ENCODE data around the gene CRYZL1.

The CRYZL1 gene

GRCh38 chr21:33543505-33544129, 97.9 kb downstream of the CRYZL1 start:
- Histone ChIP-seq H3K27me3 (ENCODE audit: control insufficient read depth, insufficient read depth, low read length) (no peaks in the 10 kb centered on the region), H3K4me3 (ENCODE audit: low read length) (peak overlapping the region; percentile 100), H3K9ac (ENCODE audit: low read length) (peak overlapping the region; percentile 100), H3K9me3 (ENCODE audit: control insufficient read depth, low read depth, low read length) (no peaks in the 10 kb centered on the region), H3K27ac (ENCODE audit: low read length) (peak overlapping the region; percentile 99), H3K36me3 (ENCODE audit: control insufficient read depth, low read depth, low read length) (peaks cover 35% of the 10 kb centered on the region), H3K4me1 (ENCODE audit: control insufficient read depth, low read depth, low read length) (peaks cover 11% of the 10 kb centered on the region)

DNA sequence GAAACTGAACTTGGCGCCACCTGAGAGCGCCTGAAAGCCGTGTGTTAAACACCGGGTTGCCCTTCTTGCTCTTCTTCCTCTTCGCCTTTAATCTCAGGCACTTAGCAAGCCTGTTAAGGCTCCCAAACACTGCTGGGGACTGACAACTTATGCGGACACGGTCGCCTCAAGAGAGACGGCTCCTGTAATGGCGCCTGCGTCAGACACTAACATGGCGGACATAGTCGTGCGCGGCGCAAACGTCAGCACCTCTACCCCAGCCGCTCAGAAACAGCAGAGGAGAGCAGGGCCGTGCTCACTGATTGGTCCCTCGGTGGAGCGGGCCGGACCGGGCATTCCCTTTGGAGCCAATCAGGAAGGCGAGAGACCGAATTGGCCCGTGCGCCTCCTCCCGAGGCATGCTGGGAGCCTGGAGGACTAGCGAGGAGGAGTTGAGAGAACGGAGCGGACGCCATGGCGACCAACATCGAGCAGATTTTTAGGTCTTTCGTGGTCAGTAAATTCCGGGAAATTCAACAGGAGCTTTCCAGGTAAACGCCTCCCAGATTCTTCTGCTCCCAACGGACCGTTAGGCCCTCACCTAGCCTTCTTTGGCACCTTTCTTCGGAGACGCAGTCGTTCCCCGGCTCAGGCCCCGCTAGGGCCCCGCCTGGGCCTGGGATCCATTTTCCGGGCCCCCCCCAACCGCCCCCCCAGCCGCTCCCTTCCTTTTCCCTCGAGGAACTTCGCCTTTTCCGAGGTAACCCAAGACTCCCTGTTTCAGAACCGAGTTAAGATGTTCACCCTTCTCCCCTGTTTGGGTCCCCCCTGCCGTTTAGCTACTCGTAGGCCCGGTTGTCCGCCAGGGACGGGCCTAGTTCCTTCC, 98.7 kb downstream of the CRYZL1 start, which contains the start of gene SON:
SON (plus strand) TSS at position 399 of the 865 bp plus-strand sequence; CDS start at position 454, 55 bp downstream.
- peak within 1 kb of the TSS; percentile 100 for H3K9ac ChIP-seq (ENCODE audit: low read length)
- peak within 1 kb of the TSS; percentile 99 for H3K27ac ChIP-seq (ENCODE audit: low read length)
- peaks cover 11% of the 10 kb centered on the region for H3K4me1 ChIP-seq (ENCODE audit: control insufficient read depth, low read depth, low read length)
- H3K9me3 ChIP-seq (ENCODE audit: control insufficient read depth, low read depth, low read length) = no peaks in the 10 kb centered on the region
- H3K27me3 ChIP-seq (ENCODE audit: control insufficient read depth, insufficient read depth, low read length) = no peaks in the 10 kb centered on the region
- peak within 1 kb of the TSS; percentile 100 for H3K4me3 ChIP-seq (ENCODE audit: low read length)
- H3K36me3 ChIP-seq (ENCODE audit: control insufficient read depth, low read depth, low read length) = peaks cover 35% of the 10 kb centered on the region

DNA sequence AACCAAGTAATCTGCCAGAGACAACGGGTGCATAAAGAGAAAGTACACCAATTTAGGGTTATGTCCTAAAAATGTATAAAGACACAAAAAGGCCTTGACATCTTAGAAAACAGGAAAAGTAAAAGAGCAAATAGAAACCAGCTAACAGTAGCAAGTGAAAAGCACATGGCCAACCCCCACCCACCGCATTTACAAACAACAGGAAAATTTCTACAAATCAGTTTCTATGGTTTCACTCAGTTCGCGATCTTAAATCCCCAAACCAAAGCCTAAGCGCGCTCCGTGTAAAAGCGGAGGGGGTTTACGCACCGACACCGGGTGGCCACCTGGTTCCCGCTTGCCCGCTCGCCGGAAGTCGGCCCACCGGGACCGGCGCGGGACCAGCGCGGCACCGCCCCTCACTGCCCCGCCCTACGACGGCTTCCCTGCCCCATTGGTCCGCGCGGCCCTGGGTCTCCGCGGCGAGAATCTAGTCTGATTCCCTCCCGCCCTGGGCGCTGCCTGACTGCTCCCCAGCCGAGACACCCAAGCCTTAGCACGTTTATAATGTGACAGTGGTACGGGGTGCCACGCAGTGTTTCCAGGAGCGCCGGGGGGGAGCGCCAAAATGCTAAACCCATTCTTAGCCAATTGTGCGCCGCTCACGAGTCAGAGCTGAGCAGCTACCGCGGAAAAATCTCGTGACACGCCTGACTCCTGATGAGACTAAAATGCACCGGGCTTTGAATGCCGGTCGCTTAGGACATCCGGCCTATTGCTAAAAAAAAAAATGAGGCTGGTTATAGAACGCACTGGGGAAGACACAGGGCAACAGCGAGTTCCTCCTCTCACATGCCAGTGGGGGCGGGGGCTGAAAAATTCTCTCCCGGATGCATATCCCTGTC, 99.5 kb downstream of the CRYZL1 start, which contains the start of gene GART:
GART (minus strand) TSS at position 362 of the 884 bp plus-strand sequence. CDS start 2,802 bp downstream, outside the sequence.
- peaks cover 36% of the 10 kb centered on the region for H3K36me3 ChIP-seq (ENCODE audit: control insufficient read depth, low read depth, low read length)
- H3K27ac ChIP-seq (ENCODE audit: low read length) = peak within 1 kb of the TSS; percentile 99

GRCh38 chr21:33541105-33541711, 100.3 kb downstream of the CRYZL1 start:
- Histone ChIP-seq H3K27me3 (ENCODE audit: control insufficient read depth, insufficient read depth, low read length) (no peaks in the 10 kb centered on the region), H3K9ac (ENCODE audit: low read length) (peak overlapping the region; percentile 100), H3K9me3 (ENCODE audit: control insufficient read depth, low read depth, low read length) (no peaks in the 10 kb centered on the region), H3K27ac (ENCODE audit: low read length) (peak overlapping the region; percentile 62), H3K4me1 (ENCODE audit: control insufficient read depth, low read depth, low read length) (peaks cover 11% of the 10 kb centered on the region), H3K36me3 (ENCODE audit: control insufficient read depth, low read depth, low read length) (peaks cover 39% of the 10 kb centered on the region), H3K4me3 (ENCODE audit: low read length) (peak overlapping the region; percentile 100)

More for the DNA sequence above, 99.5 kb downstream of the CRYZL1 start, which contains the start of gene GART:
- Histone ChIP-seq H3K9ac (ENCODE audit: low read length) (peak within 1 kb of the TSS; percentile 100), H3K4me3 (ENCODE audit: low read length) (peak within 1 kb of the TSS; percentile 100), H3K27me3 (ENCODE audit: control insufficient read depth, insufficient read depth, low read length) (no peaks in the 10 kb centered on the region), H3K4me1 (ENCODE audit: control insufficient read depth, low read depth, low read length) (peaks cover 11% of the 10 kb centered on the region), H3K9me3 (ENCODE audit: control insufficient read depth, low read depth, low read length) (no peaks in the 10 kb centered on the region)

GRCh38 chr21:33540711-33541104, 100.8 kb downstream of the CRYZL1 start:
- Histone ChIP-seq H3K9me3 (ENCODE audit: control insufficient read depth, low read depth, low read length) (no peaks in the 10 kb centered on the region), H3K4me3 (ENCODE audit: low read length) (peak overlapping the region; percentile 100), H3K27ac (ENCODE audit: low read length) (peak overlapping the region; percentile 19), H3K27me3 (ENCODE audit: control insufficient read depth, insufficient read depth, low read length) (no peaks in the 10 kb centered on the region), H3K9ac (ENCODE audit: low read length) (peak overlapping the region; percentile 100), H3K36me3 (ENCODE audit: control insufficient read depth, low read depth, low read length) (peaks cover 42% of the 10 kb centered on the region), H3K4me1 (ENCODE audit: control insufficient read depth, low read depth, low read length) (peaks cover 10% of the 10 kb centered on the region)

DNA sequence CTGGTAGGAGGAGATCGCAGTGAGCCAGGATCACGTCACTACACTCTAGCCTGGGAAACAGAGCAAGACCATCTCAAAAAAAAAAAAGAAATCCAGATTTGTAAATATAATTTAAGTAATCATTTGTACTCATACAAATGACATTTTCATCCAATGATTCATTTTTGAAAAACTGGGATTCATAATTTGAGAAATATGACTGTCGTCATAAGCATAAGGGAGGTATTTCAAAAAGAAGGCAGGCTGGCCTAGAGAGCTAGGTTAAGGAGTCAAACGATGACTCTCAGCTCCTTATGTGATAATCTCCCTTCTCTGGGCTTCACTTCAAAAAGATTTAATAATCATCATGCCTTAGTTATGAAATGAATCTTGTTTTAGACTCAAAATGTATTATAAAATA, 101.9 kb downstream of the CRYZL1 start:
- Histone ChIP-seq H3K27me3 (ENCODE audit: control insufficient read depth, insufficient read depth, low read length) (no peaks in the 10 kb centered on the region), H3K4me3 (ENCODE audit: low read length) (no peak overlapping the region), H3K9ac (ENCODE audit: low read length) (no peak overlapping the region), H3K36me3 (ENCODE audit: control insufficient read depth, low read depth, low read length) (peaks cover 53% of the 10 kb centered on the region), H3K9me3 (ENCODE audit: control insufficient read depth, low read depth, low read length) (no peaks in the 10 kb centered on the region), H3K27ac (ENCODE audit: low read length) (no peak overlapping the region), H3K4me1 (ENCODE audit: control insufficient read depth, low read depth, low read length) (peaks cover 7% of the 10 kb centered on the region)

Measured in iPS-18a (cell line).